Ecto neural progenitor cell (in vitro differentiated cells): ENCODE measurements around the gene OR7G3.
A peak's percentile ranks its signal among the peaks of the same experiment; 100 is the strongest.

ENCODE experiments used
- DNase-seq: peaks from one replicate; pipeline ENCODE4 v3.0.0-alpha.2; 2018; ENCODE audit warnings: low spot score

Gene OR7G3

GRCh38 chr19:9126900-9127405 is at the start of gene OR7G3:
Gene OR7G3, minus strand, starts transcription at chr19:9126950. Its CDS starts 0 bp downstream, at chr19:9126950.
- DNase-seq = no peak

- DNase-seq = no peak
These were observed 48.6 kb upstream of the OR7G3 start for GRCh38 chr19:9175326-9175725.

GRCh38 chr19:9171393-9171991 is 44.7 kb upstream of the OR7G3 start:
- DNase-seq = no peak

GRCh38 chr19:9166846-9167245 is 40.1 kb upstream of the OR7G3 start:
- no peak for DNase-seq

- no peak for DNase-seq
These were observed 38.5 kb upstream of the OR7G3 start for GRCh38 chr19:9165261-9165660.

GRCh38 chr19:9161427-9161826 is 34.7 kb upstream of the OR7G3 start:
- no peak for DNase-seq

GRCh38 chr19:9159891-9160290 is 33.1 kb upstream of the OR7G3 start:
- no peak for DNase-seq

GRCh38 chr19:9156304-9156703 is 29.6 kb upstream of the OR7G3 start:
- no peak for DNase-seq

GRCh38 chr19:9155591-9155990 is 28.8 kb upstream of the OR7G3 start:
- DNase-seq = no peak

GRCh38 chr19:9151367-9151766 is 24.6 kb upstream of the OR7G3 start:
- no peak for DNase-seq

- DNase-seq = no peak
These were observed 23.9 kb upstream of the OR7G3 start for GRCh38 chr19:9150650-9151049.

GRCh38 chr19:9149997-9150396 is 23.2 kb upstream of the OR7G3 start:
- no peak for DNase-seq

- no peak for DNase-seq
These were observed 21.9 kb upstream of the OR7G3 start for GRCh38 chr19:9148697-9149096.

GRCh38 chr19:9146882-9147281 is 20.1 kb upstream of the OR7G3 start:
- DNase-seq = no peak

- no peak for DNase-seq
These were observed 18.2 kb upstream of the OR7G3 start for GRCh38 chr19:9144920-9145319.

GRCh38 chr19:9140159-9140874 is 13.6 kb upstream of the OR7G3 start, which contains the start of gene ZNF317:
Gene ZNF317, plus strand, starts transcription at chr19:9140397. Its CDS starts 15,620 bp downstream, at chr19:9156017.
- peak; percentile 92 for DNase-seq

GRCh38 chr19:9139609-9140158 is 12.9 kb upstream of the OR7G3 start:
- DNase-seq = no peak

GRCh38 chr19:9132422-9132821 is 5.7 kb upstream of the OR7G3 start:
- DNase-seq = no peak

- DNase-seq = no peak
These were observed 4.2 kb upstream of the OR7G3 start for GRCh38 chr19:9130965-9131364.

GRCh38 chr19:9128171-9128570 is 1.4 kb upstream of the OR7G3 start:
- DNase-seq = no peak

- no peak for DNase-seq
These were observed 10.2 kb downstream of the OR7G3 start for GRCh38 chr19:9116547-9116946.

- DNase-seq = no peak
These were observed 11.4 kb downstream of the OR7G3 start, which contains the start of gene OR7G1 for GRCh38 chr19:9115307-9115813. Gene OR7G1, minus strand, starts transcription at chr19:9115763. Its CDS starts 0 bp downstream, at chr19:9115763.

- no peak for DNase-seq
These were observed 16.8 kb downstream of the OR7G3 start for GRCh38 chr19:9109959-9110358.
